Neutrophil (primary cell): ENCODE measurements around the gene FAM168B.

Experiments used
- H3K27ac ChIP-seq: fragments of 200-600 bp; sonication (generic); 2 replicates; pipeline ENCODE4 v1.5.1; 2016; ENCODE audit warnings: mild to moderate bottlenecking, moderate library complexity
- H3K27me3 ChIP-seq: fragments of 200-600 bp; sonication (generic); 2 replicates; pipeline ENCODE4 v1.6.0; 2016; ENCODE audit warnings: mild to moderate bottlenecking
- H3K36me3 ChIP-seq: fragments of 200-600 bp; sonication (generic); 2 replicates; pipeline ENCODE4 v1.5.1; 2017
- H3K4me1 ChIP-seq, 2 experiments: fragments of 200-600 bp in 1 of 2; sonication (generic) in 1 of 2; 1 replicate in 1 of 2; 2 replicates in 1 of 2; pipeline versions ENCODE4 v1.5.1 to v1.6.1; 2013 to 2016; ENCODE audit warnings: low read depth in 1 of 2, low read length in 1 of 2, mild to moderate bottlenecking in 1 of 2, moderate library complexity in 1 of 2; ENCODE audit not compliant: control insufficient read depth in 1 of 2, insufficient read depth in 1 of 2
- H3K4me3 ChIP-seq, 2 experiments: fragments of 200-600 bp in 1 of 2; sonication (generic) in 1 of 2; 1 replicate in 1 of 2; 2 replicates in 1 of 2; pipeline ENCODE4 v1.5.1; 2013 to 2016; ENCODE audit warnings: low read depth in 1 of 2, low read length in 1 of 2, mild to moderate bottlenecking in 1 of 2, moderate library complexity in 1 of 2
- H3K9me3 ChIP-seq: fragments of 200-600 bp; sonication (generic); 2 replicates; pipeline ENCODE4 v1.5.1; 2016
- TF ChIP-seq, protein P1 (sequence below): fragments of 200-600 bp; sonication (generic); IDR thresholded peaks from 2 replicates; pipeline ENCODE4 v1.5.1; 2016; ENCODE audit warnings: antibody characterized with exemption

The FAM168B gene

GRCh38 chr2:131038258-131039100, 54.8 kb downstream of the FAM168B start:
- H3K27me3 ChIP-seq, result peaks cover 91% of the 10 kb centered on the region

DNA sequence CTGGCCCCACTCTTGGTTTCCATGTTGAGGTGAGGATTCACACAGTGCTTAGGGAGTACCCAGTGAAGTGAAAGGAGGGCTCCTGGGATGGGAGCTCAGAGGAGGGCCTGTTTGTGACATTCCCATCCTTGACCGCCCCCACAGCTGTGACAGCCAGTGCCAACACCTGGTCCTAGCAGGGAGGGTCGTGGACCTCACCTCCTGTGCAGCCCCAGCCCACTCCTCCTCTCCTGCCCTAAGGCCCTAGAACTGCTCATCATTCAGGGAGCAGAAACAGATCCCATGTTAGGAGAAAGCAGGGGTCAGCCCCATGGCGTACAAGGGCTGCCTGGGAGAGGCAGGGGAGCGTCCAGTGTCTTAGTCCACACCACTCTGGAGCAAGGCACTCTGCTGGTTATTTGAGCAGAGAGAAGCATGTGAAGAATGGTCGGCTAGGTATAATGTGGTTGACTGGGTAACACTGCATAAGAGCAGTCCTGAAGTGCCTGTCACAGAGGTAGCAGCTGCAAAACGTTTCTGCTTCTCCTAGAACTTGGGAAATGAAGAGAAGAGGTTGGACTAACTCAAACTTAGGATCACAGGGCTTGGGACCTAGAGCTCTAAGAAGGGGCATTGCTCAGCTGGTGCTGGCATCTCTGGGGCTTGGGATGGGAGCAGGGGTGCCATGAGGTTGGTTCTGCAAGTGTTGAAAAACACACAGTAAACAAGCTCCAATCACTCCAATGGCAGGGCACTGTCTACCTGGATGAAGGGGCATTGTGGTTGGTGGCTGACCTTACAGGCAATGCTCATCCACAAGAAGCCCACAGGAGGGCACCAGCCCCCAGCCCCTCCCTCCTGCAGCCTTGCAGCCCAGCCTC, 55.6 kb downstream of the FAM168B start:
- Histone ChIP-seq H3K27me3 (peaks cover 97% of the 10 kb centered on the region), H3K4me3 (no peak overlapping the region), H3K4me1 (peaks cover 0 to 3% of the 10 kb centered on the region in 2 experiments), H3K27ac (no peak overlapping the region), H3K9me3 (no peaks in the 10 kb centered on the region), H3K36me3 (no peaks in the 10 kb centered on the region)
- TF ChIP-seq, protein P1, sequence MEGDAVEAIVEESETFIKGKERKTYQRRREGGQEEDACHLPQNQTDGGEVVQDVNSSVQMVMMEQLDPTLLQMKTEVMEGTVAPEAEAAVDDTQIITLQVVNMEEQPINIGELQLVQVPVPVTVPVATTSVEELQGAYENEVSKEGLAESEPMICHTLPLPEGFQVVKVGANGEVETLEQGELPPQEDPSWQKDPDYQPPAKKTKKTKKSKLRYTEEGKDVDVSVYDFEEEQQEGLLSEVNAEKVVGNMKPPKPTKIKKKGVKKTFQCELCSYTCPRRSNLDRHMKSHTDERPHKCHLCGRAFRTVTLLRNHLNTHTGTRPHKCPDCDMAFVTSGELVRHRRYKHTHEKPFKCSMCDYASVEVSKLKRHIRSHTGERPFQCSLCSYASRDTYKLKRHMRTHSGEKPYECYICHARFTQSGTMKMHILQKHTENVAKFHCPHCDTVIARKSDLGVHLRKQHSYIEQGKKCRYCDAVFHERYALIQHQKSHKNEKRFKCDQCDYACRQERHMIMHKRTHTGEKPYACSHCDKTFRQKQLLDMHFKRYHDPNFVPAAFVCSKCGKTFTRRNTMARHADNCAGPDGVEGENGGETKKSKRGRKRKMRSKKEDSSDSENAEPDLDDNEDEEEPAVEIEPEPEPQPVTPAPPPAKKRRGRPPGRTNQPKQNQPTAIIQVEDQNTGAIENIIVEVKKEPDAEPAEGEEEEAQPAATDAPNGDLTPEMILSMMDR, result no peak

More at GRCh38 chr2:131038258-131039100, 54.8 kb downstream of the FAM168B start:
- Histone ChIP-seq H3K36me3 (no peaks in the 10 kb centered on the region), H3K27ac (no peak overlapping the region), H3K9me3 (no peaks in the 10 kb centered on the region), H3K4me3 (no peak overlapping the region), H3K4me1 (peaks cover 0 to 3% of the 10 kb centered on the region in 2 experiments)
- TF ChIP-seq, protein P1, result no peak

DNA sequence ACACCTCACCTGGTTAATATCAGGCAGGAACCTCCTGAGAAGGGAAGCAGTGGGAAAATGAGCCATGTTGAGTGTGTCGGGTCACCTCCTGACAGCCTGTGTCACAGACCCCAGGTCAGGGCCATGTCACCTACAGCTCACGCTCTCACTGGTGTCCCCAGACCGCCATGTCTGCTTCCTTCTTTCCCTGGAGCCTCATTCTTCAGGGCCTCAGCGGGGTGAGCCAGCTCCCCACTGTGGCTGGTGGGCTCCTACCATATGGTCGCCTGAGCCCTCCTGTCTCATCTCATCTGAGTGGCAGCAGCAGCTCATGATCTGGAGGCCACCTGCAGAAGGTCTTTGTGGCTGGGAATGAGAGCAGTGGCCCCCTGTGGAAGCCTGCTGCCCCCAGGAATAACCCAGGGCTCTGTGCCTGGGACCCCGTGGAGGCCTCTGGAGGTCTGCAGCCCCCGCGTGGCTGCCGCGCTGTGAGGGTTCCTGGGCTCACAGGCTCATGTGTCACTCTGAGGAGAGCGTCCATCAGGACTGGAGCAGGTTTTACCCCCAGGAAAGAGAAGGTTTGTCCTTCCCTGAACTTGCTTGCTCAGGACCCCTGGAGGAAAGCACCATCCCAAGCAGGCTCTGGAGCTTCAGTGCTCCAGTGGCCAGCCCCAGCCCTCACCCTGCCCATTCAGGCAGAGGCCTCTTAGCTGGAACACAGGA, 56.4 kb downstream of the FAM168B start:
- Histone ChIP-seq H3K4me3 (no peak overlapping the region), H3K9me3 (no peaks in the 10 kb centered on the region), H3K27me3 (peaks cover 97% of the 10 kb centered on the region), H3K4me1 (peaks cover 0 to 3% of the 10 kb centered on the region in 2 experiments), H3K27ac (no peak overlapping the region), H3K36me3 (no peaks in the 10 kb centered on the region)
- TF ChIP-seq, protein P1, result no peak

GRCh38 chr2:131036269-131036668, 57.0 kb downstream of the FAM168B start:
- Histone ChIP-seq H3K9me3 (no peaks in the 10 kb centered on the region), H3K27me3 (peaks cover 93% of the 10 kb centered on the region), H3K4me1 (peaks cover 0 to 3% of the 10 kb centered on the region in 2 experiments), H3K36me3 (no peaks in the 10 kb centered on the region), H3K27ac (no peak overlapping the region), H3K4me3 (no peak overlapping the region)
- TF ChIP-seq, protein P1, result no peak

DNA sequence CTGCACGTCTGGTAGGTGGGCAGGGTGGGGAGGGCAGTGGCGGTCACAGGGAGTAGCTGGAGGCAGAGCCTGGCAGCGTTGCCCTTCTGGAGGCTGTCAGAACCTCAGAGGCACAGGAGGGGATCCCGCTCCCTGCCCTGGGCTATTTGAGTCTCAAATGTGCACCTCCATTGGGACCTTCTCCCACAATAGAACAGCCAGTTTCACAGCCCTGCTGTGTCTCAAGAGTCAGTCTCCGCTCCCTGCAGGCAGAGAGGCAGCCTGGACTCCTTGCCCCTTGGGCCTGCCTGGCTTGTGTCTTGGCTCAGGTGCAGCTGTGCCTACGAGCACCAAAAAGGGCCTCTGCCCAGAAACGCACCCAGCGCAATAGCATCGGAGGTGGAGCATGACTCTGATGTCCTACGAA, 57.4 kb downstream of the FAM168B start:
- H3K27ac ChIP-seq, result no peak overlapping the region
- no peaks in the 10 kb centered on the region for H3K9me3 ChIP-seq
- H3K4me3 ChIP-seq, result no peak overlapping the region
- no peaks in the 10 kb centered on the region for H3K36me3 ChIP-seq
- TF ChIP-seq, protein P1, result no peak
- H3K27me3 ChIP-seq, result peaks cover 93% of the 10 kb centered on the region
- peaks cover 0 to 3% of the 10 kb centered on the region in 2 experiments for H3K4me1 ChIP-seq
